CD4-positive, alpha-beta T cell (primary cell): ENCODE results near the gene SNORC. TPM values are rescaled to one million over a fixed set of nuclear protein-coding genes. Genes with fewer than 3 reads are reported as not detected.
"Not testable (repeated sequence)": the region's sequence is repeated elsewhere in the genome, so short reads cannot be mapped to it uniquely, and the experiment has no call there.

Experiments used
- ATAC-seq: fragments of 200-7000 bp; cut with Tn5 transposase; one replicate; pipeline ENCODE4 v1.10.0; 2022; ENCODE audit warnings: mild to moderate bottlenecking; ENCODE audit not compliant: poor library complexity
- CTCF ChIA-PET: fragments of 350-600 bp; sonication (Branson Sonifier 250); formaldehyde crosslinking; loops from one replicate; lab custom pipeline; 2021; ENCODE audit warnings: antibody characterized with exemption, inconsistent platforms; lab: Charles Lee
- POLR2A ChIA-PET: fragments of 350-600 bp; sonication (Branson Sonifier 250); formaldehyde crosslinking; loops from one replicate; lab custom pipeline; 2021; ENCODE audit warnings: antibody characterized with exemption, inconsistent platforms; lab: Charles Lee
- DNase-seq, 14 experiments: peaks; one replicate each; pipeline ENCODE4 v3.0.0-alpha.2; 2013 to 2020; ENCODE audit warnings: mixed read lengths in 2 of 14
- H3K27ac ChIP-seq, 2 donors: one replicate each; pipeline versions ENCODE4 v1.5.1 to v1.7.0; 2013; ENCODE audit warnings: low read length in 2 of 2, low read depth in 1 of 2, mild to moderate bottlenecking in 1 of 2
- H3K27me3 ChIP-seq, 2 experiments: 1 replicate in 1 of 2; 2 replicates in 1 of 2; pipeline versions ENCODE4 v1.6.1 to v1.7.0; 2013; ENCODE audit warnings: low read length in 2 of 2, control low read depth in 1 of 2, mild to moderate bottlenecking in 1 of 2, moderate library complexity in 1 of 2; ENCODE audit not compliant: insufficient read depth in 2 of 2, control insufficient read depth in 1 of 2
- H3K36me3 ChIP-seq: one replicate; pipeline ENCODE4 v1.6.1; 2013; ENCODE audit warnings: low read length, control low read depth; ENCODE audit not compliant: insufficient read depth
- H3K4me1 ChIP-seq: one replicate; pipeline ENCODE4 v1.6.1; 2013; ENCODE audit warnings: low read length, control low read depth; ENCODE audit not compliant: insufficient read depth
- H3K4me3 ChIP-seq: one replicate; pipeline ENCODE4 v1.5.1; 2013; ENCODE audit warnings: mild to moderate bottlenecking, low read length, moderate library complexity
- H3K9me3 ChIP-seq, 2 experiments: 1 replicate in 1 of 2; 2 replicates in 1 of 2; pipeline versions ENCODE4 v1.6.1 to v1.7.0; 2013; ENCODE audit warnings: low read length in 2 of 2, mild to moderate bottlenecking in 2 of 2, control low read depth in 1 of 2, moderate library complexity in 1 of 2; ENCODE audit not compliant: control insufficient read depth in 1 of 2, insufficient read depth in 1 of 2
- H3K27ac Mint-ChIP-seq: one replicate; pipeline ENCODE4 v1.8.0; 2020; ENCODE audit warnings: mixed read lengths
- H3K27me3 Mint-ChIP-seq: one replicate; pipeline ENCODE4 v1.8.0; 2021; ENCODE audit warnings: mixed read lengths
- H3K36me3 Mint-ChIP-seq: one replicate; pipeline ENCODE4 v1.8.0; 2021; ENCODE audit warnings: low read depth, mixed read lengths
- H3K4me1 Mint-ChIP-seq: one replicate; pipeline ENCODE4 v1.8.0; 2021; ENCODE audit warnings: low read depth, mixed read lengths
- H3K4me3 Mint-ChIP-seq: one replicate; pipeline ENCODE4 v1.8.0; 2020; ENCODE audit warnings: mild to moderate bottlenecking, mixed read lengths
- H3K9me3 Mint-ChIP-seq: one replicate; pipeline ENCODE4 v1.8.0; 2020; ENCODE audit warnings: mixed read lengths
- CTCF ChIP-seq: fragments of 200-600 bp; IDR thresholded peaks from one replicate; pipeline ENCODE4 v1.8.0; 2022; ENCODE audit warnings: antibody characterized with exemption, mild to moderate bottlenecking
- intact Hi-C, 2 experiments: fragments of 100-400 bp; cut with DNase I in 1 of 2; cut with micrococcal nuclease in 1 of 2; formaldehyde crosslinking; loops; one replicate each; pipeline versions ENCODE4 v1.15.1 to v1.9.0; 2023 to 2025; cut with DNase I, micrococcal nuclease
- total RNA-seq, 174 experiments: library from RNA in 2 of 174; stranded (reverse) in 2 of 174; gene quantifications; one replicate each; pipeline ENCODE4 v1.2.3 and lab custom pipeline; 2021 to 2026

SNORC gene
- total RNA-seq, 2 experiments from 2014 or later: 1.2 TPM

GRCh38 chr2:232907718-232908085 lies 37.6 kb downstream of the SNORC start:
- H3K4me1 ChIP-seq, H3K27me3 ChIP-seq, H3K36me3 Mint-ChIP-seq, H3K36me3 ChIP-seq, CTCF ChIA-PET, H3K4me3 ChIP-seq, H3K4me1 Mint-ChIP-seq, intact Hi-C loops, H3K4me3 Mint-ChIP-seq, H3K27ac Mint-ChIP-seq, DNase-seq, H3K27ac ChIP-seq, ATAC-seq, POLR2A ChIA-PET: not testable (repeated sequence)
- Mint-ChIP-seq H3K27me3 (peaks cover 28% of the 10 kb centered on the region), H3K9me3 (peaks cover 16% of the 10 kb centered on the region)
- H3K9me3 ChIP-seq: peaks cover 5 to 13% of the 10 kb centered on the region in 2 experiments

DNA sequence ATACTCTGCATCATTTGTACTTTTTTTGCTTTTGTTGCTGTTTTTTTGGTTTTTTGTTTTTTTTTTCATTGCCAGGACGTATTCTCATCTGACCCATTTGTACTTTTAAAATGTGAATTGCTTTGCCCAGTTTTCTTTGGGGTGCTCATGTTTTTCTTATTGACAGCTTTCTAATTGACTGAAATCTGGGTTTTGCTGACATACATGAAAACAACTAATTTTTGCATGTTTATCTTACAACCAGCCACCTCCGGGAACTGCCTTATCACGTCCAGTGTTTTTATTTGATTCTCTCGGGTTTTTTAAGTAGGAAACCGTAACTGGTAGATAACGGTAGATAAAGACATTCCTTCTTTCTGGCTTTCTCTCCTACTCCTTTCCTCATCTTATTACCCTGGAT lies 38.6 kb downstream of the SNORC start:
- ATAC-seq (no peak), DNase-seq (no peak)
- H3K27me3 ChIP-seq: peaks cover 3 to 6% of the 10 kb centered on the region in 2 experiments
- intact Hi-C loops: no loop called here
- Mint-ChIP-seq H3K9me3 (peaks cover 19% of the 10 kb centered on the region), H3K36me3 (no peaks in the 10 kb centered on the region), H3K4me1 (no peaks in the 10 kb centered on the region), H3K27ac (no peak overlapping the region), H3K27me3 (peaks cover 33% of the 10 kb centered on the region), H3K4me3 (no peak overlapping the region)
- ChIA-PET POLR2A (no interaction called here), CTCF (no interaction called here)
- no peak overlapping the region for H3K27ac ChIP-seq
- no peaks in the 10 kb centered on the region for H3K4me1 ChIP-seq
- TF ChIP-seq CTCF: no peak
- peaks cover 5 to 13% of the 10 kb centered on the region in 2 experiments for H3K9me3 ChIP-seq
- H3K36me3 ChIP-seq: no peaks in the 10 kb centered on the region
- no peak overlapping the region for H3K4me3 ChIP-seq

- no peak for TF ChIP-seq CTCF
- Mint-ChIP-seq H3K4me3 (no peak overlapping the region), H3K4me1 (no peaks in the 10 kb centered on the region), H3K27me3 (peaks cover 43% of the 10 kb centered on the region), H3K27ac (no peak overlapping the region), H3K9me3 (peaks cover 19% of the 10 kb centered on the region), H3K36me3 (no peaks in the 10 kb centered on the region)
- H3K9me3 ChIP-seq: peaks cover 0 to 13% of the 10 kb centered on the region in 2 experiments
- CTCF ChIA-PET: no interaction called here
- peaks cover 7 to 12% of the 10 kb centered on the region in 2 experiments for H3K27me3 ChIP-seq
- H3K4me1 ChIP-seq: no peaks in the 10 kb centered on the region
- intact Hi-C loops: no loop called here
- no peaks in the 10 kb centered on the region for H3K36me3 ChIP-seq
- POLR2A ChIA-PET: no interaction called here
- no peak for DNase-seq
- no peak for ATAC-seq
- H3K27ac ChIP-seq: no peak overlapping the region
- no peak overlapping the region for H3K4me3 ChIP-seq
These were observed 40.3 kb downstream of the SNORC start for GRCh38 chr2:232910376-232910775.

DNA sequence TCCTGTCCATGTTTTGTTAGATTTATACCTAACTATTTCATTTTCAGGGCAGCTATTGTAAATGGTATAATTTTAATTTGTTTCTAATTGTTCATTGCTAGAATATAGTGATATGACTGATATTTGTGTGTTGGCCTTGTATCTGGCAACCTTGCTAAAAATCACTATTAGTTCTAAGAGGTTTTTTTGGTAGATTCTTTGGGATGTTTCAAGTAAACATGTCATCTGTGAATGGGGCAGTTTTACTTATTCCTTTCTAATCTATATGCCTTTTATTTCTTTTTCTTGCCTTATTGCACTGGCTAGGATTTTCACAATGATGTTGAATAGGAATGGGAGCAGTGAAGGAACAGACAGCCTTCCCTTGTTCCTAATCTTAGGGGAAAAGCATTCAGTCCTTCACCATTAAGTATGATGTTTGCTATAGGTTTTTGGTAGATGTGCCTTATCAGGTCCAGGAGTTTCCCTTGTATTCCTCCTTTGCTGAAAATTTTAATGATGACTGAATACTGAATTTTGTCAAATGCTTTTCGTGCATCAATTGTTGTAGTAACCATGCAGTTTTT lies 41.7 kb downstream of the SNORC start:
- H3K27ac Mint-ChIP-seq: no peak overlapping the region
- ChIA-PET POLR2A (no interaction called here), CTCF (no interaction called here)
- peaks cover 19% of the 10 kb centered on the region for H3K9me3 Mint-ChIP-seq
- no peaks in the 10 kb centered on the region for H3K36me3 Mint-ChIP-seq
- no peaks in the 10 kb centered on the region for H3K36me3 ChIP-seq
- no peak overlapping the region for H3K4me3 ChIP-seq
- no peak for TF ChIP-seq CTCF
- H3K9me3 ChIP-seq: peaks cover 0 to 13% of the 10 kb centered on the region in 2 experiments
- no peak for ATAC-seq
- peaks cover 54% of the 10 kb centered on the region for H3K27me3 Mint-ChIP-seq
- H3K4me1 Mint-ChIP-seq: no peaks in the 10 kb centered on the region
- intact Hi-C loops: no loop called here
- peaks cover 7 to 18% of the 10 kb centered on the region in 2 experiments for H3K27me3 ChIP-seq
- no peak overlapping the region for H3K4me3 Mint-ChIP-seq
- no peak for DNase-seq
- H3K27ac ChIP-seq: no peak overlapping the region
- no peaks in the 10 kb centered on the region for H3K4me1 ChIP-seq
